Stimulated activated naive CD8-positive, alpha-beta T cell treated with anti-CD3 and anti-CD28 coated beads, Interleukin-15, amount 100 ng/mL, for 72 hours (primary cell): ENCODE results near the gene IFI27.
"Not testable (repeated sequence)": the region's sequence is repeated elsewhere in the genome, so short reads cannot be mapped to it uniquely, and the experiment has no call there.

ENCODE experiments used
- ATAC-seq: fragments of 150-1000 bp; cut with Tn5 transposase; 2 replicates; pipeline ENCODE4 v1.10.0; 2021; ENCODE audit warnings: mild to moderate bottlenecking, moderate library complexity
- DNase-seq, 2 donors: peaks; one replicate each; pipeline ENCODE4 v3.0.0; 2021 to 2022
- H3K27ac Mint-ChIP-seq, 2 donors: one replicate each; pipeline ENCODE4 v1.8.0; 2022; ENCODE audit warnings: mild to moderate bottlenecking in 2 of 2, mixed read lengths in 2 of 2, moderate library complexity in 2 of 2
- H3K27me3 Mint-ChIP-seq: one replicate; pipeline ENCODE4 v1.8.0; 2022; ENCODE audit warnings: mixed read lengths
- H3K4me1 Mint-ChIP-seq: one replicate; pipeline ENCODE4 v1.8.0; 2022; ENCODE audit warnings: mild to moderate bottlenecking, mixed read lengths
- H3K4me3 Mint-ChIP-seq, 2 donors: one replicate each; pipeline ENCODE4 v1.8.0; 2022; ENCODE audit warnings: mild to moderate bottlenecking in 2 of 2, mixed read lengths in 2 of 2, moderate library complexity in 1 of 2
- H3K9me3 Mint-ChIP-seq, 2 donors: one replicate each; pipeline ENCODE4 v1.8.0; 2022; ENCODE audit warnings: mixed read lengths in 2 of 2

IFI27 gene

DNA sequence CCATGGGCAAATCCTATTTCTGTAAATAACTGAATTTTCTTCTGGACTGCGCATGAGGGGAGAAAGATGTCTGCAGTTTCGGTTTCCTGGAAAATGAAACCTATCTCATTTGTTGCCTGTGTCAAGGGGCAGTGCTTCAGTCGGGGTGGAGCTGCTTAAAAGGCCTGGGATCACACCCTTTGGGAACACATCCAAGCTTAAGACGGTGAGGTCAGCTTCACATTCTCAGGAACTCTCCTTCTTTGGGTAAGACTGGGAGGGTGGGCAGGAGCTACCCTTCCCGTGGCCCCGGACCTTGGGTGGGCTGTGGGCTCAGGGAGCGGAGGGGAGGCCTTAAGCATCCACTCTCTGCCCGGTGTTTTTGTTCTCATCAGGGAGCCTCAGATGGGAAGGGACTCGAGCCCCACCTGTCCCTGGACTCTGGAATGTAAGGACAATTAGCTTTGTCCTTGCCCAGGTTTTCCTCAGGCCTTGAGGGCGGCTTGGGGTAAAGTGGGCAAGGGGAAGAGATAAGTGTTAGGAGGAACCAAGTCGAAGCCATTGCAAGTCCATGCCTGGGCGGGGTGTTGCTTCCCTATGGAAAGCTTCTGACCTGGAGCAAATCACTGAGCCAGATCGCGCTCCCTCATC lies at the start of gene IFI27:
IFI27 (plus strand) TSS at position 185 of the 630 bp plus-strand sequence.
- H3K9me3 Mint-ChIP-seq: no peaks in the 10 kb centered on the region
- no peaks in the 10 kb centered on the region for H3K4me1 Mint-ChIP-seq
- DNase-seq: no peak
- H3K27ac Mint-ChIP-seq: peak within 1 kb of the TSS; percentile 64 to 95
- H3K4me3 Mint-ChIP-seq: no peak within 1 kb of the TSS
- H3K27me3 Mint-ChIP-seq: peaks cover 17% of the 10 kb centered on the region
- ATAC-seq: no peak

DNA sequence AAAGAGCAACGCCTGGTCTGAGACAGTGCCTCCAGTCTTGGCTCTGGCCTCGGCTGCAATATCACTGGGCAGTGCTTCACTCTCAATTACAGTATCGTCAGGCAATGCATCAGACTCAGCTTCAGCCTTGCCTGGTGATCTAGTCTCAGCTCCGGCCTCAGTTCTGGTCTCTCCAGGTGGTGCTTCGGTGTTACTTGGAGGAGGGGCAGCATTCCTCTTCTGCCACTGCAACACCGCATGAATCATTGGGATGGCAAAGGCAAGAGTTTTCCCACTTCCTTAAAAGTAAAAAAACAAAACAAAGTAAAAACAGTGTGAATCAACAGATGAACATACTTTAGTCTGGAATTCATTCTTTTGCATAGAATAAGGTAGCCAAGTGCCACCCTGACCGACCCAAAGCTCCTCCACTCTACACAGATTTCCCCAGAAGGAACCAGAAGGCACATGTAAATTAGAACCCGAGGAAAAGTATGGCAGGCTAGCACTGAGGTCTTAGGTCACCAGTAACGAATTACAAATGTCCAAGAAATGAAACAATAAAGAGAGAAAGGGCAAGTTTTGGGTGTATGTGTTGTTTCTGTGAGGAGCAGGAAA lies 48.1 kb upstream of the IFI27 start:
- no peak overlapping the region for H3K4me3 Mint-ChIP-seq
- DNase-seq (no peak), ATAC-seq (no peak)
- H3K27ac Mint-ChIP-seq: no peak overlapping the region
- peaks cover 4 to 8% of the 10 kb centered on the region in 2 donors for H3K9me3 Mint-ChIP-seq
- H3K4me1 Mint-ChIP-seq: peaks cover 85% of the 10 kb centered on the region
- no peaks in the 10 kb centered on the region for H3K27me3 Mint-ChIP-seq

DNA sequence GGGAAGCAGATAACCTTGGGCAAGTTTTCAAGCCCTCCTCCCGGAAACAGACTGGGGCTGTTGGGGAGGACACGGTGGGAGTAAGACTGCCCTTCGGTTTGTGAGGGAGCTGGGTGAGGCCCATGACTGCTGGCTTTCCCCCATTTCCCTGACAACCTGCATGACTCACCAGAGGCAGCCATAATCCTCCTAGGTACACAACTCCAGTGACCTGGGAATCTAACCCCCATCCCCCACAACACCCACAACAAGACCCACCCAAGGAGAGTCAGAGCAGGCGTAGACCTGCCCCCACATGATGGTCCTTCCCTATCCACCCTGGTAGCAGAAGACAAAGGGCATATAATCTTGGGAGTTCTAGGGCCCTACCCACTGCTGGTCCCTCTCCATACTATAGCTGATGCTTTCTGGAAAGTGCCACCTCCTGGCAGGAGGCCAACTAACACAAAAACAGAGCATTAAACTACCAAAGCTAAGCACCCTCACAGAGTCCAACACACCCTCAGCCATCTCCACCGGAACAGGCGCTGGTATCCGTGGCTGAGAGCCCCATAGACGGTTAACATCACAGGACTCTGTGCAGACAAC lies 44.4 kb upstream of the IFI27 start:
- H3K4me3 Mint-ChIP-seq: peak overlapping the region in 1 of 2 donors; percentile 8
- H3K27ac Mint-ChIP-seq: peak overlapping the region; percentile 72 to 96
- DNase-seq (no peak), ATAC-seq (no peak)
- no peaks in the 10 kb centered on the region for H3K27me3 Mint-ChIP-seq
- H3K4me1 Mint-ChIP-seq: peaks cover 91% of the 10 kb centered on the region
- peaks cover 40 to 42% of the 10 kb centered on the region in 2 donors for H3K9me3 Mint-ChIP-seq

DNA sequence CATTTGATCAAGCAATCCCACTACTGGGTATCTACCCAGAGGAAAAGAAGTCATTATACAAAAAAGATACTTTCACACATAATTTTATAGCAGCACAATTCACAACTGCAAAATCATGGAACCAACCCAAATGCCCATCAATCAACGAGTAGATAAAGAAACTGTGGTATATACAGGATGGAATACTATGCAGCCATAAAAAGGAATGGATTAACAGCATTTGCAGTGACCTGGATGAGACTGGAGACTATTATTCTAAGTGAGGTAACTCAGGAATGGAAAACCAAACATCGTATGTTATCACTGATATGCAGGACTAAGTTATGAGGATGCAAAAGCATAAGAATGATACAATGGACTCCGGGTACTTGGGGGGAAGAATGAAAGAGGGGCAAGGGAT lies 38.5 kb upstream of the IFI27 start:
- not testable (repeated sequence) for H3K4me3 Mint-ChIP-seq, DNase-seq, ATAC-seq, H3K27me3 Mint-ChIP-seq
- Mint-ChIP-seq H3K9me3 (peaks cover 58 to 59% of the 10 kb centered on the region in 2 donors), H3K4me1 (peaks cover 57% of the 10 kb centered on the region), H3K27ac (peak overlapping the region in 1 of 2 donors; percentile 48)

DNA sequence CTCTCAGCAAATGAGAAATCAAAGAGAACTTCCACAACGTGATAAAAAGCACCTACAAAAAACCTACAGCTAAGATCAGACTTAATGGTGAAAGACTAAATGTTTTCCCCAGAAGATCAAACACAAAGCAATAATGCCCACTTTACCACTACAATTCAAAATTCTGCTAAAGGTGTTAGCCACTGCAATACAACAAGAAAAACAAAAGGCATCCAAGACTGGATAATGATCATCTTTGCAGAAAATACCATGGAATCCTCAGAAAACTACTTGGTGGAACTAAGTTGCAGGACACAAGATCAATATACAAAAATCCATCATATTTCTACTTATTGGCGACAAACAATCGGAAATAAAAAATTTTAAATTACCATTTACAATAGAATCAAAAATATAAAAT lies 36.0 kb upstream of the IFI27 start:
- H3K4me3 Mint-ChIP-seq: peak overlapping the region in 1 of 2 donors; percentile 34
- peaks cover 55% of the 10 kb centered on the region for H3K4me1 Mint-ChIP-seq
- no peak overlapping the region for H3K27ac Mint-ChIP-seq
- no peak for ATAC-seq
- DNase-seq: no peak
- peaks cover 33 to 38% of the 10 kb centered on the region in 2 donors for H3K9me3 Mint-ChIP-seq
- H3K27me3 Mint-ChIP-seq: no peaks in the 10 kb centered on the region

DNA sequence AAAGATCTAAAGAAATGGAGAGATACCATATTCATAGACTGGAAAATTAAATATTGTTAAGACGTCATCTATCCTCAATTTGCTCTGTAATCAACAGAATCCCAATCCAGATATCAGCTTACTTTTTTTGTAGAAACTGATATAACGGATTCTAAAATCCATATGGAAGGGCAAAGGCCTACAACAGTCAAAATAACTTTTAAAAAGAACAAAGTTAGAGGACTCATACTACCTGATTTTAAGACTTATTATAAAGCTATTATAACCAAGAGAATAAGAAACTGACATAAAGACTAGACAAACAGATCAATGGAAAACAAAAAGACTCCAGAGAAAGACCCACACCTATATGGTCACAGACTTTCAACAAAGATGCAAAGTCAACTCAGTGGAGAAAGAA lies 35.5 kb upstream of the IFI27 start:
- Mint-ChIP-seq H3K9me3 (peaks cover 29 to 34% of the 10 kb centered on the region in 2 donors), H3K4me1 (peaks cover 53% of the 10 kb centered on the region), H3K4me3 (peak overlapping the region in 1 of 2 donors; percentile 39), H3K27me3 (no peaks in the 10 kb centered on the region), H3K27ac (no peak overlapping the region)
- DNase-seq: no peak
- ATAC-seq: no peak

DNA sequence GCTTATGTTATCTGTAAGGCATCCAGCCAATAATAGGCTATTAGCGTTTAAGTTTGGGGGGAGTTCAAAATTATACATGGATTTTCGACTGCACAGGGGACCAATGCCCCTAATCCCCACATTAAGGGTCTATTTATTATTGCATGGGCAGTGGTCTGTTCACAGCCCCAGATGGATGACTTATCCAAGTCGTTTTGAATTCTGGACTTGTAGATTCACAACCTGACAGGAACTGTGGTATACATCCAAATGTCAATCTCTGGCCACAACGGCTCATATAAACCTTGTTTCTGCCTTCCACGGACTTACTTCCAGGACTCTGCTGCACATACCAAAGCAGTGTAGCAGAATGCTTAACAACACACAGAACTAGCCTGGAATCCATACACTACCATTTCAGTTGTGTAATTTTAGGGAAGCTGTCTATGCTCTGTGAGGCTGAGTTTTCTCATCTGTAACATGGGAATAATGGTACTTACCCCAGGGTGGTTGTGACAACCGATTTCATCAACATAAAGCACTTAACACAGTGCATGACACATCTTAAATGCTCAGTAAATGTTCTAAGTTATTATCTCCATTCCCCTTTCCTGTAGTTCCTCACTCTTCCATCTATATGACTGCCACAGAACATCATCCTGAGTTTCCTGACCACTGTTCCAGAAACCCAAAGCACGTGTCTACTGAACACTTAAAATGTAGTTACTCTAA lies 33.3 kb upstream of the IFI27 start:
- no peak for ATAC-seq
- Mint-ChIP-seq H3K9me3 (peaks cover 12 to 18% of the 10 kb centered on the region in 2 donors), H3K27ac (peak overlapping the region in 1 of 2 donors; percentile 89), H3K4me3 (peak overlapping the region; percentile 33 to 96), H3K4me1 (peaks cover 39% of the 10 kb centered on the region), H3K27me3 (no peaks in the 10 kb centered on the region)
- no peak for DNase-seq

DNA sequence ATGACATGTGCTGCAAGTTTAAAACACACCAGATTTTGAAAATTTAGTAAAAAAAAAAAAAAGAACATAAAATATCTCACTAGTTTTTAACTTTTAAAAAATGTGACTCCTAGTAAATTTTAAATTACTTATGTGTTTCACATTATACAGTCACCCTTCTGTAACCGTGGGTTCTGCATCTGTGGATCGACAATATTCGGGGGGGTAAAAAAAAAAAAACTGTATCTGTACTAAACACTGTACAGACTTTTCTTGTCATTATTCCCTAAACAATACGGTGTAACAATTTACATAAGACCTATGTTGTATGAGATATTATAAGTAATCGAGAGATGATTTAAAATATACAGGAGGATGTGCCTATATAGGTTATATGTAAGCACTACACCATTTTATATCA lies 32.7 kb upstream of the IFI27 start:
- Mint-ChIP-seq H3K4me1 (peaks cover 41% of the 10 kb centered on the region), H3K4me3 (peak overlapping the region; percentile 96 to 99), H3K27me3 (no peaks in the 10 kb centered on the region), H3K27ac (peak overlapping the region in 1 of 2 donors; percentile 89), H3K9me3 (peaks cover 9 to 15% of the 10 kb centered on the region in 2 donors)
- DNase-seq (no peak), ATAC-seq (no peak)

DNA sequence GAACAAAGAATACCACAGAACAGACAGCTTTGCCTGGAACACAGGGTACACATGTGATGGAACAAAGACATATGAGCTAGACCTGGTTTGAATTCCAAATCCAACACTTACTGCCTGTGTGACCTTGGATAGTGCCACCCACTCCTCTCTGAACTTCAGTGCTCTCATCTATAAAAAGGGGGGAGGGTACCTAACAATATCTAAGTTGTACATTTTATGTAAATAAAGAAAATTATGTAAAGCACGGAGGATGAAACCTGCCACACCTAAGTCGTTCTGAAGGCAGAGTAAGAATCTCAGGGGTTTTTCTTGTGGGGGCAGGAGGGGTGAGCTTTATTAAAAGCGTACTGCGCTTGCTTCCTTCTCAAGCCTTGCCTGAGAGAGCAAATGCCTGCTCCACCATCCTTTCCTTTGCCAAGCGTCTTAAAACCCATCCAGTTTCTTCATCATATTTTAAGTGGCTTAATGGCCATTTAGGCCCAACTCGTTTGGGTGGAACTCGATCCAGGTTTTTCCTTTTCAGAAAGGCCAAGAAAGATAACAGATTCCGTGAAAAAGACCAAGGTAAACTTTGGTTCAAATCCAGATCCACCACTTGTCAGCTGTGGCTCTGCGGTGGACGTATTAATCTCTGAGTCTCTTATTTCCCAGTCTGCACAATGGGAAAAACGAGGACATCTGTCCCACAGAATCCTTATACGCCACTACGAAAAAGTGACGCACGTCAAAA lies 30.5 kb upstream of the IFI27 start:
- DNase-seq: peak; percentile 13 to 23
- H3K27ac Mint-ChIP-seq: peak overlapping the region; percentile 100
- H3K9me3 Mint-ChIP-seq: peaks cover 0 to 7% of the 10 kb centered on the region in 2 donors
- H3K27me3 Mint-ChIP-seq: no peaks in the 10 kb centered on the region
- H3K4me1 Mint-ChIP-seq: peaks cover 45% of the 10 kb centered on the region
- no peak for ATAC-seq
- H3K4me3 Mint-ChIP-seq: peak overlapping the region; percentile 96 to 99

DNA sequence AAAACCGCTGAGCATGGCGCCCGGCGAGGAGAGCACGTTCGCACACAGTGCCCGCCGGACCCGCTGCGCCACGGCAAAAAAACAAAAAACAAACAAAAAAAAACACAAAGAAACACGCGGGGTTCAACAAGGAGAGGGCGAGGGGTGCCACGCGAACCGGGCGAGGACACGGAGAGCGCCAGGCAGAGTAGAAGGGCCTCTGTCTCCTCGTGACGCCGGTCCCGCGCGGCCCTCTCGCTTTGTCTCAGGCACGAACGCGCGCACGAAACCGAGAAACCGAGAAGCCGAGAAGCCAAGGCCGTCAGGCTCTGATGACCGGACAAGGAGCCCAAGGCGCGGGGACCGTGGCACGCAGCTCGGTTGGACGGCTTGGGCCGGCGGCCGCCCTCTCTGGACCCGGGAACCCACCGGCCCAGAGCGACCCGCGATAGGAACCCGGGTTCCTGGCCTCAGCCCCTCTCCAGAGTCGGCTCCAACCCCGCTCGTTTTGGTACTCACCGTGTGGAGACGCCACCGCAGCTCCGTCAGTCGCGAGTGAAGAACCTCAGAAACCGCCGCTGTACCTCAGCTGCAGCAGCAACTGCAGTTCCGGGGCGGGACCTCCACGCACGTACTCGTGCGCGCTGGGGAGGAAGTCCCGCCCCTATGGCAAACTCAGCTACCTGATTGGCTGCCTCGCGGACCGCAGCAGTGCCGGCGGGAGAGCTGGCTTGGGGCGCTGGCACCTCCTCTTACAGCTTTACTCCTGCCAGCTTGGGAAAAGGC lies 29.7 kb upstream of the IFI27 start, which contains the start of the genes DDX24 and IFI27L1:
DDX24 (minus strand) TSS at position 582 of the 765 bp plus-strand sequence. CDS start 1,460 bp downstream, outside the sequence.
IFI27L1 (plus strand) TSS at position 690 of the 765 bp plus-strand sequence. CDS start 15,628 bp downstream, outside the sequence.
- peak within 1 kb of the TSS; percentile 100 for H3K27ac Mint-ChIP-seq
- H3K27me3 Mint-ChIP-seq: no peaks in the 10 kb centered on the region
- peaks cover 0 to under 1% of the 10 kb centered on the region in 2 donors for H3K9me3 Mint-ChIP-seq
- H3K4me1 Mint-ChIP-seq: peaks cover 38% of the 10 kb centered on the region
- peak; percentile 93 to 96 for DNase-seq
- ATAC-seq: peak; percentile 97
- peak within 1 kb of the TSS; percentile 96 to 99 for H3K4me3 Mint-ChIP-seq

DNA sequence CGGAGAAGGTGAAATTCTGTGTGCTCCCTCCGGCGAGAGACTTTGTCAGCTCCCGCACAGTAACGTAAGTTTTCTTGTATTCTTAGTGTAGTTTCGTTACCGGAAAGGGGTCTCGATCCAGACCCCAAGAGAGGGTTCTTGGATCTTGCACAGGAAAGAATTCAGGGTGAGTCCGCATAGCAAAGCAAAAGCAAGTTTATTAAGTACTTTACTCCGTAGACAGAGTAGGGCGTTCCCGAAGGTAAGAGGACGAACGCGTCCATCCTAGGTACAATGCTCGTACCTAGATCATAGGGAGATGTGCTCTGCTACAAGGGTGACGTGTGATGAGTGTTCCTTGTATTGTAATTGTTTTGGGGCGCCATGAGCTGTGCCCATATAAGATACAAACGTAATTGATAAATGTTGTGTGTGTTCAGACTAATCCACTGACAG lies 29.1 kb upstream of the IFI27 start:
- Mint-ChIP-seq H3K4me3 (peak overlapping the region; percentile 96 to 99), H3K4me1 (peaks cover 38% of the 10 kb centered on the region), H3K27me3 (no peaks in the 10 kb centered on the region), H3K27ac (peak overlapping the region; percentile 100), H3K9me3 (peaks cover 0 to 7% of the 10 kb centered on the region in 2 donors)
- ATAC-seq (peak; percentile 44), DNase-seq (no peak)

DNA sequence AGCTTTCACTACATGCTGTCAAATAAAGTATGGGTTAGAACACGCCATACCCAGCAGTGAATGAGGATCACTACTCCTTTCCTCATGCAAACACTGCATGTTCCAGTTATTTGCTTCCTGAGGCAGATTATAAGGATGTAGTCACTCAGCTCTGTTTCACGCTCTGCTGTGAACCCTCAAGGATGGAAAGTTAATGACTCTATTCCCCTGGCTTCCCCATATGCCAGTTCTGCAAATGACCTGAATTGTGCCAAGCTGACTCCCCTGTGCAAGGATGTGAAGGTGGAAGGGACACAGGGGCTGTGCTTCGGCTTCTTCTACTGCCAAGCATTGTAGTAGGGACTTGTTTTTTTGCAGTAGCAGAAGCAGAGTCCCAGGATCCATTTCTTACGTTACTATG lies 22.6 kb upstream of the IFI27 start:
- peaks cover 0 to 7% of the 10 kb centered on the region in 2 donors for H3K9me3 Mint-ChIP-seq
- DNase-seq: no peak
- ATAC-seq: no peak
- peaks cover 3% of the 10 kb centered on the region for H3K4me1 Mint-ChIP-seq
- no peaks in the 10 kb centered on the region for H3K27me3 Mint-ChIP-seq
- no peak overlapping the region for H3K4me3 Mint-ChIP-seq
- no peak overlapping the region for H3K27ac Mint-ChIP-seq

DNA sequence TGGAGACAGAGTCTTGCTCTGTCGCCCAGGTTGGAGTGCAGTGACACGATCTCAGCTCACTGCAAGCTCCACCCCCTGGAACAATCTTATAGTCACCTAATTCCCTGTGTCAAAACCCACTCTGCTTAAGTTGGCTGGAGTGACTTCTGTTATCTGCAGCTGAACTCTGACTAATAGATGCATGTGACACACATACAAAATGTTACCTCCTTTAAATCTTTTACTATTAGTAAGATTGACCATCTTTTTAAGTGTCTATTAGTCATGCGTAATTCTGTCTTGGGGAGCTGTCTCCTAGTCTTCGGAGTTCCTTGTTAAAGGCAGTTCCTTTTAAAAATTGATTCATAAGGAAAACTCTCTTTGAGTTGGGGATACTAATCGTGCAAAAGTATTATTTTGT lies 22.0 kb upstream of the IFI27 start:
- DNase-seq (no peak), ATAC-seq (no peak)
- H3K27me3 Mint-ChIP-seq: no peaks in the 10 kb centered on the region
- no peaks in the 10 kb centered on the region for H3K4me1 Mint-ChIP-seq
- peaks cover 0 to 7% of the 10 kb centered on the region in 2 donors for H3K9me3 Mint-ChIP-seq
- no peak overlapping the region for H3K27ac Mint-ChIP-seq
- H3K4me3 Mint-ChIP-seq: no peak overlapping the region

DNA sequence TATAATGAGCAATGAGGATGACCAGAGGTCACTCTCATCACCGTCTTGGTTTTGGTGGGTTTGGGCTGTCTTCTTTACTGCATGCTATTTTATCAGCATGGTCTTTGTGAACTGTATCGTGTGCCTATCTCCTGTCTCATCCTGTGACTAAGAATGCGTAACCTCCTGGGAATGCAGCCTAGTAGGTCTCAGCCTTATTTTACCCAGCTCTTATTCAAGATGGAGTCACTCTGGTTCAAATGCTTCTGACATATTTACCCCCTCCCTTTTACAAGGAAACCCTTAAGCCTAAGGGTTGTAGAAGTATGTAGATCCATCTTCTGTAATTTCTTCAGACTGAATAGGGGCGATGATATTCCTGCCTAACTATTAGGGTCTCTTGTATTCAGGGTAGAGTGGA lies 21.1 kb upstream of the IFI27 start:
- H3K9me3 Mint-ChIP-seq: peaks cover 0 to 7% of the 10 kb centered on the region in 2 donors

More for the DNA sequence above, 21.1 kb upstream of the IFI27 start:
- ATAC-seq: no peak
- no peak overlapping the region for H3K27ac Mint-ChIP-seq
- no peak overlapping the region for H3K4me3 Mint-ChIP-seq
- DNase-seq: no peak
- H3K27me3 Mint-ChIP-seq: no peaks in the 10 kb centered on the region
- H3K4me1 Mint-ChIP-seq: no peaks in the 10 kb centered on the region
